ENCODE measurements around the gene SLC4A1AP. TPM values are rescaled to one million over a fixed set of nuclear protein-coding genes. Genes with fewer than 3 reads are reported as not detected.

SLC4A1AP gene
- total and polyA plus RNA-seq, 2 experiments from 2014 or later = 24.3 to 29.2 TPM

DNA sequence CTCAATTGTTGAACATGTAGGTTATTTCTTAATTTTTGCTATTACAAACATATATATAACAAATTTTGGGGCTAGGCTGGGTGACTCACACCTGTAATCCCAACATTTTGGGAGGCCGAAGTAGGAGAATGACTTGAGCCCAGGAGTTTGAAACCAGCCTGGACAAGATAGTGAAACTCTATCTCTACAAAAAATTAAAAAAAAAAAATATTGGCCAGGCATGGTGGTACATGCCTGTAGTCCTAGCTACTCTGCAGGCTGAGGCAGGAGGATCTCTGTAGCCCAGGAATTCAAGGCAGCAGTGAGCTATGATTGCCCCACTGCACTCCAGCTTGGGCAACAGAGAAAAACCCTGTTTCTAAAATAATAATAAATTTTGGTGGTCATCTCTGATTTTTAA, 23.5 kb downstream of the SLC4A1AP start:
- no peak overlapping the region for H3K4me3 ChIP-seq
- peaks cover 2% of the 10 kb centered on the region; the same call in 1 of the 2 replicates for H4K20me1 ChIP-seq (replicated peaks; ENCODE audit: insufficient read depth)
- no peaks in the 10 kb centered on the region for H3K9me2 ChIP-seq (ENCODE audit: insufficient read depth)
- H3K4me2 ChIP-seq = no peak overlapping the region
- H3K36me3 ChIP-seq (ENCODE audit: insufficient read depth) = peaks cover 7% of the 10 kb centered on the region; the same call in 1 of the 2 replicates
- no peaks in the 10 kb centered on the region for H3K4me1 Mint-ChIP-seq
- ATAC-seq = no peak
- H3K79me2 ChIP-seq (replicated peaks; ENCODE audit: insufficient read depth) = no peaks in the 10 kb centered on the region
- H3K27ac ChIP-seq (ENCODE audit: low read depth) = no peak overlapping the region
- H2AFZ ChIP-seq = no peak overlapping the region
- no peaks in the 10 kb centered on the region for H3F3A ChIP-seq (replicated peaks; ENCODE audit: low read depth)
- H3K27ac Mint-ChIP-seq = no peak overlapping the region
- DNase-seq (ENCODE audit: low spot score) = no peak
- no peaks in the 10 kb centered on the region for H3K9me3 Mint-ChIP-seq
- H3K27me3 ChIP-seq (ENCODE audit: insufficient read depth) = no peaks in the 10 kb centered on the region
- H3K27me3 Mint-ChIP-seq (ENCODE audit: insufficient read depth, low read depth, poor library complexity) = peaks cover 6% of the 10 kb centered on the region
- peaks cover 22% of the 10 kb centered on the region for H3K36me3 Mint-ChIP-seq (ENCODE audit: low read depth)
- no peak overlapping the region for H3K4me3 Mint-ChIP-seq
- H3K4me1 ChIP-seq (ENCODE audit: insufficient read depth) = no peaks in the 10 kb centered on the region
- no peak for TF ChIP-seq EZH2 (IDR thresholded peaks at IDR 0.05; ENCODE audit: low read depth, unreplicated experiment)
- TF ChIP-seq ZNF331 (CRISPR knock-in tag; IDR thresholded peaks at IDR 0.05; ENCODE audit: low read depth) = no peak
- TF ChIP-seq, protein P1, sequence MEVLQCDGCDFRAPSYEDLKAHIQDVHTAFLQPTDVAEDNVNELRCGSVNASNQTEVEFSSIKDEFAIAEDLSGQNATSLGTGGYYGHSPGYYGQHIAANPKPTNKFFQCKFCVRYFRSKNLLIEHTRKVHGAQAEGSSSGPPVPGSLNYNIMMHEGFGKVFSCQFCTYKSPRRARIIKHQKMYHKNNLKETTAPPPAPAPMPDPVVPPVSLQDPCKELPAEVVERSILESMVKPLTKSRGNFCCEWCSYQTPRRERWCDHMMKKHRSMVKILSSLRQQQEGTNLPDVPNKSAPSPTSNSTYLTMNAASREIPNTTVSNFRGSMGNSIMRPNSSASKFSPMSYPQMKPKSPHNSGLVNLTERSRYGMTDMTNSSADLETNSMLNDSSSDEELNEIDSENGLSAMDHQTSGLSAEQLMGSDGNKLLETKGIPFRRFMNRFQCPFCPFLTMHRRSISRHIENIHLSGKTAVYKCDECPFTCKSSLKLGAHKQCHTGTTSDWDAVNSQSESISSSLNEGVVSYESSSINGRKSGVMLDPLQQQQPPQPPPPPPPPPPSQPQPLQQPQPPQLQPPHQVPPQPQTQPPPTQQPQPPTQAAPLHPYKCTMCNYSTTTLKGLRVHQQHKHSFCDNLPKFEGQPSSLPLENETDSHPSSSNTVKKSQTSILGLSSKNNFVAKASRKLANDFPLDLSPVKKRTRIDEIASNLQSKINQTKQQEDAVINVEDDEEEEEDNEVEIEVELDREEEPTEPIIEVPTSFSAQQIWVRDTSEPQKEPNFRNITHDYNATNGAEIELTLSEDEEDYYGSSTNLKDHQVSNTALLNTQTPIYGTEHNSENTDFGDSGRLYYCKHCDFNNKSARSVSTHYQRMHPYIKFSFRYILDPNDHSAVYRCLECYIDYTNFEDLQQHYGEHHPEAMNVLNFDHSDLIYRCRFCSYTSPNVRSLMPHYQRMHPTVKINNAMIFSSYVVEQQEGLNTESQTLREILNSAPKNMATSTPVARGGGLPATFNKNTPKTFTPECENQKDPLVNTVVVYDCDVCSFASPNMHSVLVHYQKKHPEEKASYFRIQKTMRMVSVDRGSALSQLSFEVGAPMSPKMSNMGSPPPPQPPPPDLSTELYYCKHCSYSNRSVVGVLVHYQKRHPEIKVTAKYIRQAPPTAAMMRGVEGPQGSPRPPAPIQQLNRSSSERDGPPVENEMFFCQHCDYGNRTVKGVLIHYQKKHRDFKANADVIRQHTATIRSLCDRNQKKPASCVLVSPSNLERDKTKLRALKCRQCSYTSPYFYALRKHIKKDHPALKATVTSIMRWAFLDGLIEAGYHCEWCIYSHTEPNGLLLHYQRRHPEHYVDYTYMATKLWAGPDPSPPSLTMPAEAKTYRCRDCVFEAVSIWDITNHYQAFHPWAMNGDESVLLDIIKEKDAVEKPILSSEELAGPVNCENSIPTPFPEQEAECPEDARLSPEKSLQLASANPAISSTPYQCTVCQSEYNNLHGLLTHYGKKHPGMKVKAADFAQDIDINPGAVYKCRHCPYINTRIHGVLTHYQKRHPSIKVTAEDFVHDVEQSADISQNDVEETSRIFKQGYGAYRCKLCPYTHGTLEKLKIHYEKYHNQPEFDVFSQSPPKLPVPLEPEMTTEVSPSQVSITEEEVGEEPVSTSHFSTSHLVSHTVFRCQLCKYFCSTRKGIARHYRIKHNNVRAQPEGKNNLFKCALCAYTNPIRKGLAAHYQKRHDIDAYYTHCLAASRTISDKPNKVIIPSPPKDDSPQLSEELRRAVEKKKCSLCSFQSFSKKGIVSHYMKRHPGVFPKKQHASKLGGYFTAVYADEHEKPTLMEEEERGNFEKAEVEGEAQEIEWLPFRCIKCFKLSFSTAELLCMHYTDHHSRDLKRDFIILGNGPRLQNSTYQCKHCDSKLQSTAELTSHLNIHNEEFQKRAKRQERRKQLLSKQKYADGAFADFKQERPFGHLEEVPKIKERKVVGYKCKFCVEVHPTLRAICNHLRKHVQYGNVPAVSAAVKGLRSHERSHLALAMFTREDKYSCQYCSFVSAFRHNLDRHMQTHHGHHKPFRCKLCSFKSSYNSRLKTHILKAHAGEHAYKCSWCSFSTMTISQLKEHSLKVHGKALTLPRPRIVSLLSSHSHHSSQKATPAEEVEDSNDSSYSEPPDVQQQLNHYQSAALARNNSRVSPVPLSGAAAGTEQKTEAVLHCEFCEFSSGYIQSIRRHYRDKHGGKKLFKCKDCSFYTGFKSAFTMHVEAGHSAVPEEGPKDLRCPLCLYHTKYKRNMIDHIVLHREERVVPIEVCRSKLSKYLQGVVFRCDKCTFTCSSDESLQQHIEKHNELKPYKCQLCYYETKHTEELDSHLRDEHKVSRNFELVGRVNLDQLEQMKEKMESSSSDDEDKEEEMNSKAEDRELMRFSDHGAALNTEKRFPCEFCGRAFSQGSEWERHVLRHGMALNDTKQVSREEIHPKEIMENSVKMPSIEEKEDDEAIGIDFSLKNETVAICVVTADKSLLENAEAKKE (CRISPR knock-in tag; IDR thresholded peaks at IDR 0.05) = no peak
- TF ChIP-seq, protein P2, sequence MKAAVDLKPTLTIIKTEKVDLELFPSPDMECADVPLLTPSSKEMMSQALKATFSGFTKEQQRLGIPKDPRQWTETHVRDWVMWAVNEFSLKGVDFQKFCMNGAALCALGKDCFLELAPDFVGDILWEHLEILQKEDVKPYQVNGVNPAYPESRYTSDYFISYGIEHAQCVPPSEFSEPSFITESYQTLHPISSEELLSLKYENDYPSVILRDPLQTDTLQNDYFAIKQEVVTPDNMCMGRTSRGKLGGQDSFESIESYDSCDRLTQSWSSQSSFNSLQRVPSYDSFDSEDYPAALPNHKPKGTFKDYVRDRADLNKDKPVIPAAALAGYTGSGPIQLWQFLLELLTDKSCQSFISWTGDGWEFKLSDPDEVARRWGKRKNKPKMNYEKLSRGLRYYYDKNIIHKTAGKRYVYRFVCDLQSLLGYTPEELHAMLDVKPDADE (IDR thresholded peaks at IDR 0.05) = no peak
- TF ChIP-seq CREB1 (CRISPR knock-in tag; IDR thresholded peaks at IDR 0.05; ENCODE audit: low read depth) = no peak

Measured in GM23338 (cell line).